Upper lobe of right lung (tissue), 1 donor: ENCODE results near the gene NAALADL2. TPM values are rescaled to one million over a fixed set of nuclear protein-coding genes. Genes with fewer than 3 reads are reported as not detected.

Source experiments
- ATAC-seq: fragments of 200-7000 bp; cut with Tn5 transposase; one replicate; pipeline ENCODE4 v1.9.1; 2020; ENCODE audit warnings: mild to moderate bottlenecking, moderate library complexity
- DNase-seq: peaks from one replicate; pipeline ENCODE4 v3.0.0-alpha.2; 2020
- H3K27ac ChIP-seq: fragments of 200-600 bp; one replicate; pipeline ENCODE4 v1.8.0; 2022
- H3K27me3 ChIP-seq: fragments of 200-600 bp; one replicate; pipeline ENCODE4 v1.8.0; 2022; ENCODE audit warnings: mild to moderate bottlenecking
- H3K36me3 ChIP-seq: fragments of 200-600 bp; one replicate; pipeline ENCODE4 v1.8.0; 2022
- H3K4me1 ChIP-seq: fragments of 200-600 bp; one replicate; pipeline ENCODE4 v1.8.0; 2022
- H3K4me3 ChIP-seq: fragments of 200-600 bp; one replicate; pipeline ENCODE4 v1.8.0; 2022; ENCODE audit warnings: mild to moderate bottlenecking
- H3K9me3 ChIP-seq: fragments of 200-600 bp; one replicate; pipeline ENCODE4 v1.8.0; 2022
- intact Hi-C: fragments of 100-400 bp; cut with DNase I; formaldehyde crosslinking; loops from one replicate; pipeline ENCODE4 v1.11.0; 2022
- total RNA-seq: library from RNA; stranded (reverse); fragmentation: NEBNext Ultra II Directional; extraction: Animal tissue kit (Norgen Biotek cat#: 25700); gene quantifications from one replicate; pipeline ENCODE4 v1.2.1, GENCODE V29; 2021
- TF ChIP-seq, protein P1 (sequence below): fragments of 200-600 bp; IDR thresholded peaks from one replicate; pipeline ENCODE4 v1.8.0; 2022; ENCODE audit warnings: antibody characterized with exemption
- donor health status: DM: no; HTN: yes; CAD: no; lungs with severe emphysema.

NAALADL2 gene
- total RNA-seq, 1 donor from 2014 or later: 8.5 TPM

- intact Hi-C loops: no loop called here
- no peak overlapping the region for H3K4me3 ChIP-seq
- no peaks in the 10 kb centered on the region for H3K27me3 ChIP-seq
- H3K9me3 ChIP-seq: no peaks in the 10 kb centered on the region
- DNase-seq (no peak), ATAC-seq (no peak)
- TF ChIP-seq, protein P1, sequence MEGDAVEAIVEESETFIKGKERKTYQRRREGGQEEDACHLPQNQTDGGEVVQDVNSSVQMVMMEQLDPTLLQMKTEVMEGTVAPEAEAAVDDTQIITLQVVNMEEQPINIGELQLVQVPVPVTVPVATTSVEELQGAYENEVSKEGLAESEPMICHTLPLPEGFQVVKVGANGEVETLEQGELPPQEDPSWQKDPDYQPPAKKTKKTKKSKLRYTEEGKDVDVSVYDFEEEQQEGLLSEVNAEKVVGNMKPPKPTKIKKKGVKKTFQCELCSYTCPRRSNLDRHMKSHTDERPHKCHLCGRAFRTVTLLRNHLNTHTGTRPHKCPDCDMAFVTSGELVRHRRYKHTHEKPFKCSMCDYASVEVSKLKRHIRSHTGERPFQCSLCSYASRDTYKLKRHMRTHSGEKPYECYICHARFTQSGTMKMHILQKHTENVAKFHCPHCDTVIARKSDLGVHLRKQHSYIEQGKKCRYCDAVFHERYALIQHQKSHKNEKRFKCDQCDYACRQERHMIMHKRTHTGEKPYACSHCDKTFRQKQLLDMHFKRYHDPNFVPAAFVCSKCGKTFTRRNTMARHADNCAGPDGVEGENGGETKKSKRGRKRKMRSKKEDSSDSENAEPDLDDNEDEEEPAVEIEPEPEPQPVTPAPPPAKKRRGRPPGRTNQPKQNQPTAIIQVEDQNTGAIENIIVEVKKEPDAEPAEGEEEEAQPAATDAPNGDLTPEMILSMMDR: no peak
- H3K27ac ChIP-seq: no peak overlapping the region
- H3K4me1 ChIP-seq: no peaks in the 10 kb centered on the region
- H3K36me3 ChIP-seq: no peaks in the 10 kb centered on the region
Observed at GRCh38 chr3:175728566-175728965, 869.4 kb downstream of the NAALADL2 start.

DNA sequence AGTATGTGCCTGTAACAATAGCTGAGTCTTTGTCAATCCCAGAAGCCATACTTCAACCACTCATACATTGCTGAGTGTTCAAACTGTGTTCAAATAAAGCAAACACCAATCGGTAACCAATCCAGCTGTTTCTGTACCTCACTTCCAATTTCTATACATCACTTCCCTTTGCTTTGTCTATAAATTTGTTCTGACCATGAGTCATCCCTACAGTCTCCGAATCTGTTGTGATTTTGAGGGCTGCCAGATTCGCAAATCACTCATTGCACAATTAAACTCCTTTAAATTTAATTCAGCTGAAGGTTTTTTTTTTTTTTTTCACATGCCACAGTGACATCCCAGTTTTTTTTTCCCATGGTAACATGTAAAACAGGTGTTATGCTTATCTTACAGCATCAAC is 870.3 kb downstream of the NAALADL2 start:
- Histone ChIP-seq H3K9me3 (no peaks in the 10 kb centered on the region), H3K27me3 (no peaks in the 10 kb centered on the region), H3K36me3 (no peaks in the 10 kb centered on the region), H3K4me1 (no peaks in the 10 kb centered on the region), H3K4me3 (no peak overlapping the region), H3K27ac (no peak overlapping the region)
- TF ChIP-seq, protein P1: no peak
- DNase-seq: no peak
- no peak for ATAC-seq
- intact Hi-C loops: no loop called here

DNA sequence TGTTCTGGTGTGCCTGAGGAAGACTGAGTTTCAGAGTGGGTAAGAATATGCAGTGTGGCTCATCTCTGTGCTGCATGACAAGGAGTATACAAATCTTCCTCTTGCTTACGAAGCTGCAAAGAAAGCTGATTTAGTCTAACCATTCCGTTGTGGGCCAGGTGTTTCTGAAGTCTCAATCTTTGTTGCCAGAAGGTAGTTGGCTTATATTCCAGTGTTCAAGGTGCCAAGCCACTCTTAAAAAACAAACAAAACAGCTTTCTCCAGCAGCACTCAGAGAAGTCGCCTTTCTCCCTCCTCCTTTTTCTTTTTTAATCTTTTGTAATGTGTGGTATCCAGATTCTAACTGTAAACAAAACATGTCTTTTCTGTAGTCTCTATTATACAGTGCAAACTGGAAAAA is 872.4 kb downstream of the NAALADL2 start:
- H3K9me3 ChIP-seq: no peaks in the 10 kb centered on the region
- H3K4me3 ChIP-seq: no peak overlapping the region
- H3K36me3 ChIP-seq: no peaks in the 10 kb centered on the region
- intact Hi-C loops: no loop called here
- DNase-seq (no peak), ATAC-seq (no peak)
- H3K4me1 ChIP-seq: no peaks in the 10 kb centered on the region
- TF ChIP-seq, protein P1: no peak
- no peak overlapping the region for H3K27ac ChIP-seq
- H3K27me3 ChIP-seq: no peaks in the 10 kb centered on the region

DNA sequence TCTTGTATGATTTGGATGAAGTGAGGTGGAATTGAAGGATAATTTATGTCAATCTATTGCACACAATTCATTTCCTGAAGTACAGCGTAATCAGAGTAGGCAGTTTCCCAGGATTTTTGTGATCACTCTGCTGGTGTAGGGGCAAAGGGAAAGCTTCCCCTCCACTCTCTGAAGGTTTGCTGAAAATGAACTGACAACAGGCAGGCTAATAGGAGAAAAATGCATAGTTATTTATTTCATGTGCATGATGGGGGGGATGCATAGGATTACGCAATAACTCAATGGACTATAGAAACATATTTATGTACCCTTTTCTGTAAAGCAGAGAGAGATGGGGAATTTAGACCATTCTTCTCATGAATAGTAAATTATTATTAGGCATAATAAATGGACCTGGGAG is 872.9 kb downstream of the NAALADL2 start:
- Histone ChIP-seq H3K27me3 (no peaks in the 10 kb centered on the region), H3K27ac (no peak overlapping the region), H3K9me3 (no peaks in the 10 kb centered on the region), H3K36me3 (no peaks in the 10 kb centered on the region), H3K4me1 (no peaks in the 10 kb centered on the region), H3K4me3 (no peak overlapping the region)
- TF ChIP-seq, protein P1: no peak
- no peak for ATAC-seq
- no peak for DNase-seq
- intact Hi-C loops: no loop called here

- H3K4me3 ChIP-seq: no peak overlapping the region
- intact Hi-C loops: no loop called here
- DNase-seq: no peak
Observed at GRCh38 chr3:175735866-175736265, 876.7 kb downstream of the NAALADL2 start.

More at GRCh38 chr3:175735866-175736265, 876.7 kb downstream of the NAALADL2 start:
- Histone ChIP-seq H3K27ac (no peak overlapping the region), H3K27me3 (no peaks in the 10 kb centered on the region), H3K36me3 (no peaks in the 10 kb centered on the region), H3K4me1 (no peaks in the 10 kb centered on the region), H3K9me3 (no peaks in the 10 kb centered on the region)
- TF ChIP-seq, protein P1: no peak
- ATAC-seq: no peak
